Neural cell (in vitro differentiated cells): ENCODE data around the gene FYN. TPM values are rescaled to one million over a fixed set of nuclear protein-coding genes. Genes with fewer than 3 reads are reported as not detected.

Experiments
- H2AFZ ChIP-seq: fragments of 200-600, 300-800 bp; sonication (generic), shearing (Covaris generic); 2 replicates; pipeline ENCODE4 v1.6.0; 2014; ENCODE audit warnings: low read depth, mild to moderate bottlenecking, antibody characterized with exemption, low read length, moderate library complexity
- H3F3A ChIP-seq: fragments of 200-600 bp; shearing (Covaris generic); 2 replicates; pipeline ENCODE4 v1.6.1; 2016; ENCODE audit warnings: mild to moderate bottlenecking, moderate library complexity, mixed read lengths, antibody characterized with exemption, low read length; ENCODE audit not compliant: insufficient read depth, poor library complexity, severe bottlenecking
- H3K27ac ChIP-seq: fragments of 200-600, 300-800 bp; sonication (generic), shearing (Covaris generic); 2 replicates; pipeline ENCODE4 v1.5.1; 2014; ENCODE audit warnings: mild to moderate bottlenecking, low read length, moderate library complexity
- H3K27me3 ChIP-seq: fragments of 300-800, 200-600 bp; sonication (generic), shearing (Covaris generic); 2 replicates; pipeline ENCODE4 v1.6.0; 2014; ENCODE audit warnings: mild to moderate bottlenecking, low read depth, low read length, moderate library complexity; ENCODE audit not compliant: insufficient read depth
- H3K36me3 ChIP-seq: fragments of 300-800, 200-600 bp; sonication (generic), shearing (Covaris generic); 2 replicates; pipeline ENCODE4 v1.5.1; 2014; ENCODE audit warnings: mild to moderate bottlenecking, antibody characterized with exemption, low read length, moderate library complexity; ENCODE audit not compliant: insufficient read depth
- H3K4me2 ChIP-seq: fragments of 300-800, 200-600 bp; sonication (generic), shearing (Covaris generic); 2 replicates; pipeline ENCODE4 v1.6.0; 2014; ENCODE audit warnings: mild to moderate bottlenecking, low read length
- H3K4me3 ChIP-seq: fragments of 300-800, 200-600 bp; sonication (generic), shearing (Covaris generic); 2 replicates; pipeline ENCODE4 v1.5.1; 2014; ENCODE audit warnings: mild to moderate bottlenecking, low read length, moderate library complexity
- H3K79me2 ChIP-seq: fragments of 200-600 bp; shearing (Covaris generic); replicated peaks from 2 replicates; pipeline ENCODE4 v1.6.0; 2014; ENCODE audit warnings: mild to moderate bottlenecking, low read length, moderate library complexity; ENCODE audit not compliant: insufficient read depth
- H3K9ac ChIP-seq: fragments of 300-800, 200-600 bp; sonication (generic), shearing (Covaris generic); 2 replicates; pipeline ENCODE4 v1.6.1; 2016; ENCODE audit warnings: mild to moderate bottlenecking, low read length, mixed read lengths
- H3K9me2 ChIP-seq: fragments of 200-600 bp; shearing (Covaris generic); 2 replicates; pipeline ENCODE4 v1.6.1; 2016; ENCODE audit warnings: mild to moderate bottlenecking, low read length, mixed read lengths; ENCODE audit not compliant: insufficient read depth
- H3K9me3 ChIP-seq: fragments of 200-600, 300-800 bp; sonication (generic), shearing (Covaris generic); 2 replicates; pipeline ENCODE4 v1.6.1; 2016; ENCODE audit warnings: mild to moderate bottlenecking, mixed run types, low read length, moderate library complexity, mixed read lengths
- H4K20me1 ChIP-seq: fragments of 200-600 bp; shearing (Covaris generic); 2 replicates; pipeline ENCODE4 v1.6.1; 2016; ENCODE audit warnings: mild to moderate bottlenecking, mixed run types; ENCODE audit not compliant: insufficient read depth
- EP300 ChIP-seq: fragments of 450-650 bp; conservative IDR thresholded peaks from 2 replicates; pipeline ENCODE4 v1.6.1; 2014; ENCODE audit warnings: antibody characterized with exemption, mild to moderate bottlenecking, moderate library complexity; ENCODE audit not compliant: poor library complexity, severe bottlenecking
- EZH2 ChIP-seq: fragments of 200-600, 300-800 bp; shearing (Covaris generic), sonication (generic); IDR thresholded peaks from 2 replicates; pipeline ENCODE4 v1.6.1; 2014; ENCODE audit warnings: antibody characterized with exemption, low read length, borderline replicate concordance, mild to moderate bottlenecking; ENCODE audit not compliant: insufficient read depth, poor library complexity, severe bottlenecking
- MXI1 ChIP-seq: fragments of 450-650 bp; conservative IDR thresholded peaks from 2 replicates; pipeline ENCODE4 v1.6.1; 2014; ENCODE audit warnings: antibody characterized with exemption, mild to moderate bottlenecking; ENCODE audit not compliant: poor library complexity, severe bottlenecking
- POLR2AphosphoS5 ChIP-seq: IDR thresholded peaks from 2 replicates; pipeline ENCODE4 v1.6.1; 2012
- RAD21 ChIP-seq: fragments of 450-650 bp; conservative IDR thresholded peaks from 2 replicates; pipeline ENCODE4 v1.6.1; 2014; ENCODE audit warnings: antibody characterized with exemption, mild to moderate bottlenecking, moderate library complexity
- SMC3 ChIP-seq: fragments of 450-650 bp; conservative IDR thresholded peaks from 2 replicates; pipeline ENCODE4 v1.6.1; 2014; ENCODE audit warnings: antibody characterized with exemption, mild to moderate bottlenecking, moderate library complexity; ENCODE audit not compliant: poor library complexity
- TAF1 ChIP-seq: IDR thresholded peaks from 2 replicates; pipeline ENCODE4 v1.6.1; 2012; ENCODE audit warnings: low read depth
- polyA plus RNA-seq: library from polyadenylated mRNA; depleted of rRNA; stranded (reverse); fragments of >200 nt; gene quantifications from 2 replicates; pipeline ENCODE4 v1.2.3, GENCODE V29; 2014
- TF ChIP-seq, protein P1 (sequence below): fragments of 450-650 bp; IDR thresholded peaks from 2 replicates; pipeline ENCODE4 v1.5.1; 2014; ENCODE audit warnings: antibody characterized with exemption, mild to moderate bottlenecking, moderate library complexity; ENCODE audit not compliant: poor library complexity, severe bottlenecking
- TF ChIP-seq, protein P2 (sequence below): IDR thresholded peaks from 2 replicates; pipeline ENCODE4 v1.6.1; 2012; ENCODE audit warnings: borderline replicate concordance

The FYN gene
- polyA plus RNA-seq, 1 donor from 2014 or later = 277 TPM

GRCh38 chr6:111840803-111841202, 32.4 kb downstream of the FYN start:
- Histone ChIP-seq H3F3A (no peaks in the 10 kb centered on the region), H3K9me2 (no peaks in the 10 kb centered on the region), H3K27me3 (no peaks in the 10 kb centered on the region), H3K79me2 (peaks cover 73% of the 10 kb centered on the region), H2AFZ (no peak overlapping the region), H3K4me2 (no peak overlapping the region), H3K9me3 (no peaks in the 10 kb centered on the region), H4K20me1 (no peaks in the 10 kb centered on the region), H3K9ac (no peak overlapping the region), H3K27ac (no peak overlapping the region), H3K36me3 (no peaks in the 10 kb centered on the region), H3K4me3 (no peak overlapping the region)
- TF ChIP-seq MXI1 (no peak), TAF1 (no peak), POLR2AphosphoS5 (no peak), EZH2 (no peak), RAD21 (no peak), SMC3 (no peak), EP300 (no peak)
- TF ChIP-seq, protein P1, sequence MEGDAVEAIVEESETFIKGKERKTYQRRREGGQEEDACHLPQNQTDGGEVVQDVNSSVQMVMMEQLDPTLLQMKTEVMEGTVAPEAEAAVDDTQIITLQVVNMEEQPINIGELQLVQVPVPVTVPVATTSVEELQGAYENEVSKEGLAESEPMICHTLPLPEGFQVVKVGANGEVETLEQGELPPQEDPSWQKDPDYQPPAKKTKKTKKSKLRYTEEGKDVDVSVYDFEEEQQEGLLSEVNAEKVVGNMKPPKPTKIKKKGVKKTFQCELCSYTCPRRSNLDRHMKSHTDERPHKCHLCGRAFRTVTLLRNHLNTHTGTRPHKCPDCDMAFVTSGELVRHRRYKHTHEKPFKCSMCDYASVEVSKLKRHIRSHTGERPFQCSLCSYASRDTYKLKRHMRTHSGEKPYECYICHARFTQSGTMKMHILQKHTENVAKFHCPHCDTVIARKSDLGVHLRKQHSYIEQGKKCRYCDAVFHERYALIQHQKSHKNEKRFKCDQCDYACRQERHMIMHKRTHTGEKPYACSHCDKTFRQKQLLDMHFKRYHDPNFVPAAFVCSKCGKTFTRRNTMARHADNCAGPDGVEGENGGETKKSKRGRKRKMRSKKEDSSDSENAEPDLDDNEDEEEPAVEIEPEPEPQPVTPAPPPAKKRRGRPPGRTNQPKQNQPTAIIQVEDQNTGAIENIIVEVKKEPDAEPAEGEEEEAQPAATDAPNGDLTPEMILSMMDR = no peak
- TF ChIP-seq, protein P2, sequence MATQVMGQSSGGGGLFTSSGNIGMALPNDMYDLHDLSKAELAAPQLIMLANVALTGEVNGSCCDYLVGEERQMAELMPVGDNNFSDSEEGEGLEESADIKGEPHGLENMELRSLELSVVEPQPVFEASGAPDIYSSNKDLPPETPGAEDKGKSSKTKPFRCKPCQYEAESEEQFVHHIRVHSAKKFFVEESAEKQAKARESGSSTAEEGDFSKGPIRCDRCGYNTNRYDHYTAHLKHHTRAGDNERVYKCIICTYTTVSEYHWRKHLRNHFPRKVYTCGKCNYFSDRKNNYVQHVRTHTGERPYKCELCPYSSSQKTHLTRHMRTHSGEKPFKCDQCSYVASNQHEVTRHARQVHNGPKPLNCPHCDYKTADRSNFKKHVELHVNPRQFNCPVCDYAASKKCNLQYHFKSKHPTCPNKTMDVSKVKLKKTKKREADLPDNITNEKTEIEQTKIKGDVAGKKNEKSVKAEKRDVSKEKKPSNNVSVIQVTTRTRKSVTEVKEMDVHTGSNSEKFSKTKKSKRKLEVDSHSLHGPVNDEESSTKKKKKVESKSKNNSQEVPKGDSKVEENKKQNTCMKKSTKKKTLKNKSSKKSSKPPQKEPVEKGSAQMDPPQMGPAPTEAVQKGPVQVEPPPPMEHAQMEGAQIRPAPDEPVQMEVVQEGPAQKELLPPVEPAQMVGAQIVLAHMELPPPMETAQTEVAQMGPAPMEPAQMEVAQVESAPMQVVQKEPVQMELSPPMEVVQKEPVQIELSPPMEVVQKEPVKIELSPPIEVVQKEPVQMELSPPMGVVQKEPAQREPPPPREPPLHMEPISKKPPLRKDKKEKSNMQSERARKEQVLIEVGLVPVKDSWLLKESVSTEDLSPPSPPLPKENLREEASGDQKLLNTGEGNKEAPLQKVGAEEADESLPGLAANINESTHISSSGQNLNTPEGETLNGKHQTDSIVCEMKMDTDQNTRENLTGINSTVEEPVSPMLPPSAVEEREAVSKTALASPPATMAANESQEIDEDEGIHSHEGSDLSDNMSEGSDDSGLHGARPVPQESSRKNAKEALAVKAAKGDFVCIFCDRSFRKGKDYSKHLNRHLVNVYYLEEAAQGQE = no peak

- H3K79me2 ChIP-seq = peaks cover 62% of the 10 kb centered on the region
These were observed 34.3 kb downstream of the FYN start for GRCh38 chr6:111838749-111839484.

More at GRCh38 chr6:111838749-111839484, 34.3 kb downstream of the FYN start:
- Histone ChIP-seq H3K9ac (no peak overlapping the region), H3K27me3 (no peaks in the 10 kb centered on the region), H3K4me3 (no peak overlapping the region), H3K9me3 (no peaks in the 10 kb centered on the region), H3K9me2 (no peaks in the 10 kb centered on the region), H4K20me1 (no peaks in the 10 kb centered on the region), H3K27ac (no peak overlapping the region), H2AFZ (no peak overlapping the region), H3K4me2 (no peak overlapping the region), H3K36me3 (no peaks in the 10 kb centered on the region), H3F3A (no peaks in the 10 kb centered on the region)
- no peak for TF ChIP-seq MXI1
- no peak for TF ChIP-seq SMC3
- TF ChIP-seq, protein P2 = no peak
- TF ChIP-seq, protein P1 = no peak
- TF ChIP-seq POLR2AphosphoS5 = no peak
- no peak for TF ChIP-seq EP300
- no peak for TF ChIP-seq EZH2
- no peak for TF ChIP-seq RAD21
- no peak for TF ChIP-seq TAF1
